Hepatocyte (in vitro differentiated cells): ENCODE results near the gene ASPM.

Experiments used
- EZH2phosphoT487 ChIP-seq: fragments of 200-600 bp; sonication (generic); IDR thresholded peaks from one replicate; pipeline ENCODE4 v1.6.1; 2018; ENCODE audit warnings: antibody characterized with exemption, mild to moderate bottlenecking, low read depth, moderate library complexity; ENCODE audit not compliant: unreplicated experiment, severe bottlenecking
- TF ChIP-seq, protein P1 (sequence below): fragments of 200-600 bp; sonication (generic); IDR thresholded peaks from 2 replicates; pipeline ENCODE4 v1.5.1; 2016; ENCODE audit warnings: antibody characterized with exemption, mild to moderate bottlenecking; ENCODE audit not compliant: poor library complexity

DNA sequence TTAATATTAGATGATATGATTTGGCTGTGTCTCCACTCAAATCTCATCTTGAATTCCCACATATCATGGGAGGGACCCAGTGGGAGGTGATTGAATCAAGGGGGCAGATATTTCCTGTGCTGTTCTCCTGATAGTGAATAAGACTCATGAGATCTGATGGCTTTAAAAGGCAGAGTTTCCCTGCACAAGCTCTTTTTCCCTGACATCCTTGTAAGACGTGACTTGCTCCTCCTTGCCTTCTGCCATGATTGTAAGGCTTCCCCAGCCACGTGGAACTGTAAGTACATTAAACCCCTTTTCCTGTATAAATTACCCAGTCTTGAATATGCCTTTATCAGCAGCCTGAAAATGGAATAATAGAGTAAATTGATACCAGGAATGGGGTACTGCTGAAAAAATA, 66.1 kb downstream of the ASPM start:
- TF ChIP-seq EZH2phosphoT487, result no peak
- TF ChIP-seq, protein P1, sequence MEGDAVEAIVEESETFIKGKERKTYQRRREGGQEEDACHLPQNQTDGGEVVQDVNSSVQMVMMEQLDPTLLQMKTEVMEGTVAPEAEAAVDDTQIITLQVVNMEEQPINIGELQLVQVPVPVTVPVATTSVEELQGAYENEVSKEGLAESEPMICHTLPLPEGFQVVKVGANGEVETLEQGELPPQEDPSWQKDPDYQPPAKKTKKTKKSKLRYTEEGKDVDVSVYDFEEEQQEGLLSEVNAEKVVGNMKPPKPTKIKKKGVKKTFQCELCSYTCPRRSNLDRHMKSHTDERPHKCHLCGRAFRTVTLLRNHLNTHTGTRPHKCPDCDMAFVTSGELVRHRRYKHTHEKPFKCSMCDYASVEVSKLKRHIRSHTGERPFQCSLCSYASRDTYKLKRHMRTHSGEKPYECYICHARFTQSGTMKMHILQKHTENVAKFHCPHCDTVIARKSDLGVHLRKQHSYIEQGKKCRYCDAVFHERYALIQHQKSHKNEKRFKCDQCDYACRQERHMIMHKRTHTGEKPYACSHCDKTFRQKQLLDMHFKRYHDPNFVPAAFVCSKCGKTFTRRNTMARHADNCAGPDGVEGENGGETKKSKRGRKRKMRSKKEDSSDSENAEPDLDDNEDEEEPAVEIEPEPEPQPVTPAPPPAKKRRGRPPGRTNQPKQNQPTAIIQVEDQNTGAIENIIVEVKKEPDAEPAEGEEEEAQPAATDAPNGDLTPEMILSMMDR, result no peak
